Measurements from ENCODE around the gene LHX4. TPM values are rescaled to one million over a fixed set of nuclear protein-coding genes. Genes with fewer than 3 reads are reported as not detected.

The LHX4 gene
- total and polyA plus RNA-seq, 10 of the 15 experiments (the other 5 are each of a cell fraction or from before 2014, with no cell fraction given): 0.05 to 0.80 (median 0.32) TPM; not detected in 6

GRCh38 chr1:180233191-180234011, 3.3 kb downstream of the LHX4 start:
- TF ChIP-seq ZBTB11 (CRISPR knock-in tag; IDR thresholded peaks at IDR 0.05): no peak
- TF ChIP-seq RFX5 (IDR thresholded peaks at IDR 0.05; ENCODE audit: low read depth, low read length): no peak
- TF ChIP-seq IRF4 (IDR thresholded peaks at IDR 0.05; ENCODE audit: low read depth, low read length): no peak
- TF ChIP-seq WRNIP1 (IDR thresholded peaks at IDR 0.05; ENCODE audit: borderline replicate concordance, low read depth, low read length): no peak
- no peak for TF ChIP-seq IKZF1 (conservative IDR thresholded peaks at IDR 0.05)
- no peak for TF ChIP-seq E4F1 (IDR thresholded peaks at IDR 0.05; ENCODE audit: borderline replicate concordance, partially characterized antibody)
- TF ChIP-seq TARDBP (IDR thresholded peaks at IDR 0.05; ENCODE audit: borderline replicate concordance): no peak
- no peak for TF ChIP-seq USF1 (IDR thresholded peaks at IDR 0.05; ENCODE audit: borderline replicate concordance, extremely low read length, insufficient read depth, low read depth, low read length)

More at GRCh38 chr1:180233191-180234011, 3.3 kb downstream of the LHX4 start:
- POLR2A ChIA-PET: no interaction called here
- H3K9me3 ChIP-seq (replicated peaks; ENCODE audit: control insufficient read depth, insufficient read depth, low read length): no peaks in the 10 kb centered on the region; the same call in 2 of the 3 replicates
- no peaks in the 10 kb centered on the region for H4K20me1 ChIP-seq (ENCODE audit: control insufficient read depth, insufficient read depth)
- FAIRE-seq (no peak), DNase-seq (ENCODE audit: low read depth, low spot score) (no peak), ATAC-seq (no peak)
- H3K4me3 ChIP-seq: no peak overlapping the region
- in situ Hi-C loops (cut with MboI): no loop called here
- intact Hi-C loops (cut with micrococcal nuclease; ENCODE audit: unreplicated experiment): no loop called here
- no peak overlapping the region for H3K27ac ChIP-seq (ENCODE audit: control insufficient read depth, insufficient read depth)
- BruUV-seq (replicated peaks): no TSS peak
- WGBS (ENCODE audit: insufficient coverage, insufficient replicate concordance, low lambda C conversion rate, missing lambda C conversion rate): 32% methylated on average over 68 of the region's 71 CpGs
- RAD21 ChIA-PET (ENCODE audit: unreplicated experiment): no interaction called here
- H3K4me1 ChIP-seq (ENCODE audit: control insufficient read depth, insufficient read depth, low read length): peaks cover 6% of the 10 kb centered on the region
- SMC1A ChIA-PET (ENCODE audit: uncharacterized antibody, unreplicated experiment): no interaction called here
- H3K79me2 ChIP-seq (ENCODE audit: control insufficient read depth, insufficient read depth, low read length): no peaks in the 10 kb centered on the region
- CTCF ChIA-PET: interaction anchor here (0.5 to 0.8 kb wide), 3 partner anchors 245 to 1113 kb away, joined by 3 read pairs; no protein-coding TSS in a partner anchor
- no peak overlapping the region for H3K9ac ChIP-seq (ENCODE audit: control insufficient read depth, insufficient read depth, low read length)
- H3K4me2 ChIP-seq (ENCODE audit: control insufficient read depth, insufficient read depth): no peak overlapping the region
- H3K27me3 ChIP-seq (replicated peaks in 1 of 2; ENCODE audit: control insufficient read depth in 2 of 2, insufficient read depth in 2 of 2, low read length in 1 of 2): peaks cover 38 to 55% of the 10 kb centered on the region in 2 experiments
- H2AFZ ChIP-seq (ENCODE audit: control insufficient read depth, low read depth, low read length): no peak overlapping the region
- H3K36me3 ChIP-seq (ENCODE audit: control insufficient read depth in 2 of 2, insufficient read depth in 2 of 2, low read length in 1 of 2): no peaks in the 10 kb centered on the region
